NCI-H128 (cell line): ENCODE measurements around the gene DDAH1.
"Not testable (repeated sequence)": the region's sequence is repeated elsewhere in the genome, so short reads cannot be mapped to it uniquely, and the experiment has no call there.

Source experiments
- DNase-seq: peaks from one replicate; lab custom pipeline; 2025; ENCODE audit not compliant: unreplicated experiment; lab: John Stamatoyannopoulos, UW

DDAH1 gene

GRCh38 chr1:85361606-85362296 is 103.2 kb downstream of the DDAH1 start:
- no peak for DNase-seq

DNA sequence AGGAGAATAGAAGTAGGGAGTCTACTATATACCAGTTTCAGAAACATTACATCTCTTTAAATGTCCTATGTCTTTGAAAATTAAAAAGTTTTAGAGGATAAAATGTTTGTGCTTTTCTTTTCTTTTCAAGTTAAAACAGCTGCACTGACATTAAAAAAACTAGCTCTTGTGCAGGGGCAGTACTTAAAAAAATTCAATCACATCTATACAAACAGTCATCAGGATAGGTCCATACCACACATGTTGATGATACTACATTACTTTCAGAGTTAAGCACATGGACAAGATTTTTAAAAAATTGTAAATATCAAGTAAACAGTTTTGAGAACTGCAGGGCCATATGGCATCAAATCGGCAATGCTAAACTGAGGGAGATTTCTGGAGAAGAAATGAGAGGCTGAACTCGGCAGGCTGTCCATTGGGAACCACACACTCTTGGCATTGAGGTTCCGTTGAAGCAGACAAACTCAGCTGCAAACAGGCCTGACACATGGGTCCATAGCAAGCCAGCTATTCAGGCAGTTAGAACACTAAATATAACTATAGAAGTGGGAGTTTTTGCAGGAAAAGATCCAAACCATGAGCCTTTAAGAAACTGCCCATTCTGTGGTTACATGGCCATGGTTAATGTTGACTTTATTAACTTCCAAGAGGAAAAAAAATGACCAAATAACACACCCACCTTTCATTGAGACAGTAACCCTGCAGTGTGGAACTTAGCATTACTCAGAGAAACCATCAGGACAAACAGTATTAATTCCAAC is 104.0 kb downstream of the DDAH1 start:
- no peak for DNase-seq

- no peak for DNase-seq
Observed at GRCh38 chr1:85359874-85360721, 104.9 kb downstream of the DDAH1 start.

DNA sequence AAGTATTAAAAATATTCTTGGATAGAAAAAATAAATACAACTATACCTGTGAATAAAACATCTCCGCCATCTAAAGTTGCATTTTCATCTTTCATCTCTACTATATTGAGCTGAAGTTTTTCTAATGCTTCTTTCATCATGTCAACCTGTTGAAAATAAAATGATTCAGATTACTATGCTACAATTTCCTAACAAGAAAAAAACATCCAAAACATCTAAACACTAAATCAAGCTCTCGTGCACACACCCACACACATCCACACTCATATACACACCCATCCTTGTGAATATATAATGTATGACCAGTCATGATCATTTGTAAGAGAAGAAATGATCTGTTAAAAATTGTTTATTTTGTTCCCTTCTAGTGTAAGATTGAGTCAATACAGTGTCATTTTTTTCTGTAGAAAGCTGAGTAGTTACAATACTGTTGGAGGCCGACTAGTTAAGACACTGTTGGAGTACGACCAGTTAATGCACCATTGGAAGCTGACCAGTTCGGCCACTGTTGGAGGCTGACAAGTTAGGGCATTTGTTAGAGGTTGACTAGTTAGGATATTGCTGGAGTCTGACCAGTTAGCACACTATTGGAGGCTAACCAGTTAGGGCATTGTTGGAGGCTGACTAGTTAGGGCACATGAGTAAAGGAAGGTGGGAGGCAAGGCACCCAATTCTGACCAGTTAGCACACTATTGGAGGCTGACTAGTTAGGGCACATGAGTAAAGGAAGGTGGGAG is 106.1 kb downstream of the DDAH1 start:
- DNase-seq, result no peak

GRCh38 chr1:85357817-85358216 is 107.1 kb downstream of the DDAH1 start:
- no peak for DNase-seq

- DNase-seq, result no peak
Observed at GRCh38 chr1:85356130-85356529, 108.8 kb downstream of the DDAH1 start.

GRCh38 chr1:85352055-85352454 is 112.9 kb downstream of the DDAH1 start:
- DNase-seq, result no peak

GRCh38 chr1:85351202-85351828 is 113.6 kb downstream of the DDAH1 start:
- no peak for DNase-seq

DNA sequence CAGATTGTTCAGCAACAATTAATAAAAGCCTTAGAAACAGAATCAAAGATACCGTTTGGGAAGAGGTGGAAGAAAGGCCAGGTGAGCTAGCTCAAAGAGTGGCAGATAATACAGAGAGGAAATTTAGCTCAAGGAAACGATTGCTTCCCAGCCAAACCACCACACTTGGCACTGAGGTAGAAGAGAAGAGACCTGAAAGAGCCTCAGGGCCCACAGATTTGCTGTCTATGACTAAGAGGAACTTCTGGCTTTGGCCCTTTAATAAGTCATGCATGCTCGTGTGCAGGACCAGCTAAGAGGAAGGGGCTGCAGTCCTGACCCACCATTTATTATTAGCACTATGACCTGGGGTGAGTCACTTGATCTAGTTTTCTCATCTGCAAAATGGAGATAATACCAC is 115.7 kb downstream of the DDAH1 start:
- no peak for DNase-seq

- no peak for DNase-seq
Observed at GRCh38 chr1:85347908-85348307, 117.1 kb downstream of the DDAH1 start.

DNA sequence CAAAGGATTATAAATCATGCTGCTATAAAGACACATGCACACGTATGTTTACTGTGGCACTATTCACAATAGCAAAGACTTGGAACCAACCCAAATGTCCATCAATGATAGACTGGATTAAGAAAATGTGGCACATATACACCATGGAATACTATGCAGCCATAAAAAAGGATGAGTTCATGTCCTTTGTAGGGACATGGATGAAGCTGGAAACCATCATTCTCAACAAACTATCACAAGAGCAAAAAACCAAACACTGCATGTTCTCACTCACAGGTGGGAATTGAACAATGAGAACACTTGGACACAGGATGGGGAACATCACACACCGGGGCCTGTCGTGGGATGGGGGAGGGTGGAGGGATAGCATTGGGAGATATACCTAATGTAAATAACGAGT is 117.7 kb downstream of the DDAH1 start:
- DNase-seq, result not testable (repeated sequence)

GRCh38 chr1:85344256-85344694 is 120.7 kb downstream of the DDAH1 start:
- no peak for DNase-seq

- no peak for DNase-seq
Observed at GRCh38 chr1:85343612-85344255, 121.2 kb downstream of the DDAH1 start.

- no peak for DNase-seq
Observed at GRCh38 chr1:85343213-85343611, 121.7 kb downstream of the DDAH1 start.

DNA sequence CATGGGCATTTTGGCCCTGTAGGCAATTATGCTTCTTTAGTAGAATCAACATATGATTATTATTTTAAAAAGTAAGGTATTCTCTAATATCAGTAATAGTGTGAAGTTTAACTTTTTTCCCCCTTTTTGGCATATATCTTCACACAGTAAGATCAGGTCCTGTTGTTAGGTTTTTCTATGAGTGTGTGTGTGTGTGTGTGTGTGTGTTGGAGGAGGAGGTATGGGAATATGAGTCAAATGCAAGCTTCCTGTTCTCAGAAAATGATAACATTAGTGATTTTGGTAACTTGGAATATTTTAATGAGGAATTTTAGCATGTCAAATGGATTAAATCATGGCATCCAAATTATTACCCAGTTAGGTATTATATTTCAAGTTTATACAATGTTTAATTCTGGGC is 122.8 kb downstream of the DDAH1 start:
- DNase-seq, result no peak

DNA sequence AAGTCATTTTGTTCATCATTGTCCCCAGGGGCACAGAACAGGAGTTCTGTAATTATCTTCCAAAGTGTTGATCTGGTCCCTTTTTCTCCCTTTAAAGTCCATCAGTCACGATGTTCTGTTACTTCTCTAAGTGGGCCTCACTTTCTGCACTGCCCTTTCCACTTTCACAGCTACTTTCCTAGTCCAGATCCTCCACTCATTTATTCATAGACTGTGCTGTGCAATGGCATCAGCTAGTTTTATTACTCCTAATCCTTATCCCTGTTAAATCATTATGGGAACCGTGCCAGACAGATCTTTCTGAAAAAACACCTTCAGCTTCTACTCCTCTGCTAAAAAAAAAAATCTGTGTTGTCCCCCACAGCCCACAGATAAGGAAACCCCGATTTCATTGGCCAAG is 124.5 kb downstream of the DDAH1 start:
- DNase-seq, result no peak

DNA sequence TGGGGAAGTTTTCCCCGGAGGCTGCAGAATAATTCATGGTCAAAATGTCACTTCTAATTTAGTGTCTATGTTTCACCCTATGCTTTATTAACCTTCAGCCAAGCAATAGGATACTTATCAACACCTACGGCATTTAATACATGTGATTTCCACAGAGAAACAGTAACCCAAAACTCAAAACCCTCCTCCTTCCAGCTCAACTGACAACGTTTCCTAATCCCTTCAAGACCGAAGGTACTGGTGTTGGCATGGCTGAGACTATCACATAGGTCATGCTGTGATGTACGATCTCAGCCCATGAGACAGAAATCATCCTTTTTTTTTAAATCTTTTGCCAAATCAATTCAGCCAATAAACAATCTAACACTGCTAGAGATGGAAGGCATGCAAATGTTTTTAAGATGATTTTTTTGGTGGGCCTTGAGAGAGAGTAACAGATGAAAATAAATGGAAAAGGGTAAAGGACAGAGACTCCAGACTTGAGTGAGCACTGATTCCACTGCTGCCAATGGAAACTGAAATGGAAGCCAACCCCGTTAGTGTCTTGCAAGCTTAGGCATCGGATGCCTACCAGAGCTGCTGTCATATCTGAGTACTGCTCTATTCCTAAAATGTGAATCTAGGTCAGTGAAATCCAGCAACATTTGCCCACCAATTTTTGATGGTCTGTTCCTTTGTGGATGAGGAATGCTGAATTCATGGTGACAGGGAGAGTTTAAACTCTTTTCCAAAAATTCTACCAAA is 125.1 kb downstream of the DDAH1 start:
- no peak for DNase-seq

GRCh38 chr1:85339089-85339488 is 125.9 kb downstream of the DDAH1 start:
- DNase-seq, result no peak

- DNase-seq, result no peak
Observed at GRCh38 chr1:85334962-85335361, 130.0 kb downstream of the DDAH1 start.
